ENCODE results near the gene NRXN2.
"Not testable (repeated sequence)": the region's sequence is repeated elsewhere in the genome, so short reads cannot be mapped to it uniquely, and the experiment has no call there.

The NRXN2 gene

DNA sequence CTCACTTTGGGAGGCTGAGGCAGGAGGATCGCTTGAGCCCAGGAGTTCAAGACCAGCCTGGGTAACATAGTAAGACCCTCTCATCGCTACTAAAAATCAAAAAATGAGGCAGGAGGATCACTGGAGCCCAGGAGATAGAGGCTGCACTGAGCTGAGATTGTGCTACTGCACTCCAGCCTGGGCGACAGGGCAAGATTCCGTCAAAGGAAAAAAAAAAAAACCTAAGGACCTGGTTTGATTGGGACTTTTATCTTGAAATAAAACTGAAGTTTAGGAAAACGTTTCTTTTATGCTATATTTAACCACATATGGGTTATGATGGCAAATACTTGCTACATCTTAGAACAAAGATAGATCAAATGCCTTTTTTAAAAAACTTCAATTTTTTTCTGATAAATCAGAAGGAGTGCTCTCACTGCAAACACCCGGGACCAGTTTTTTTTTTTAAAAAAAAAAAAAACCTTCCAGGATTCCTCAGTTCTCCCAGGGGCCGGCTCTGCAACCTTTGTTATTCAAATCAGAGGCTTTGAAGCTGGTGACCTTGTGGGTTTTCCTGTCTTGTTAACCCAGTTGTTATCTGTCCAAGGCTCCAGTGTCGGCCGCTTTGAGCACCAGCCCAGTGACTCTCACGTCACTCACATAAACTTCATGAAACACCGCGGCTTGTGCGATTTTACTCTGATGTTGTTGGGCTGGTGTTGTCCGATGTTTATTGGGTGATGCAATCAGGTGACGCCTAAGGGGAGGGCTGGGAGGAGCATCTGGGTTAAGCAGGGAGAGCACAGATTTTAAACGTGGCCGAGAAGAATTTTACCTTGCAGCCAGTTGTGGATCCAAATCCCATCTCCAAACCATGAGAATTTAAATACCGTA lies 156.7 kb downstream of the NRXN2 start:
- DNase-seq (ENCODE audit: low read depth, low spot score) = peak; percentile 91

DNA sequence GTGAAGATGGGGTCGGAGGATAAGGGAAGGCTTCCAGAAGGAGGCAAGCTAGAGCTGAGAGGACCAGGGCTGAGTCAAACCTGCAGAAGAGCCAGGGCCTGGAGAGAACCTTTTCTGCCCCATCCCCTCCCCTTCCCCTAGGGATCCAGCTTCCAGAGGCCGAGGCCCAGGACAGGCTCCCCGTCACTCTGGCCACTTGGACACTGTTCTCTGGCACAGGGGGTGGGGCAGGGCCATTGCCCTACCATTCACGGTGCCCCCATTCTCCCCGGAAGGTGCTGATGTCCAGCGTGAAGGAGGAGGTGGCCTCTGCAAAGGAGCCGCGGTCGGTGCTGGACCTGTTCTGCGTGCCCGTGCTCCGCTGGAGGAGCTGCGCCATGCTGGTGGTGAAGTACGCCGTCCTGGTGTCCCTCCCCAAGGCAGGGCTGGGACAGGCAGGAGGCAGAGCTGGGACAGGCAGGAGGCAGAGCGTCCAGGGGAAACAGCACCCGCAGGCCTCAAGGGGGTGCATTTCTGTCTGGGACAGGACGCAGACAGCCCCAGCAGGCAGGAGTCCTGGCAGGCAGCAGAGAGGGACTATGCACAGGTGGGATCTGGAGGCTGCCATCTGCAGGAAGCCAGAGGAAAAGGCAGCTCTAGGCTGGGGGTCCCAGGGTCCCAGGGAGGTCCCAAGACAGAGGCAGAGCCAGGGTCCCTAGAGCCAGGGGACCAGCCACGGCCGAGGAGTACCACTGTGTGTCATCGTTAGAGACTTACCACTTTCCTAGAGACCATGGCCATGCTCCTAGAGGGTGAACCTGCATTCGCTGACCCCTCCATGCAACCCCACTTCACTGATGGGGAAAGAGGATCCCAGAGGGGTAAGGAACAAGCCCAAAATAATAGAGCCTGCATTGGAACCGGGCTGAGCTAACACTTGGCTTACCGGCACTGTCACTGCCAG lies 157.8 kb downstream of the NRXN2 start:
- no peak for DNase-seq (ENCODE audit: low read depth, low spot score)

DNA sequence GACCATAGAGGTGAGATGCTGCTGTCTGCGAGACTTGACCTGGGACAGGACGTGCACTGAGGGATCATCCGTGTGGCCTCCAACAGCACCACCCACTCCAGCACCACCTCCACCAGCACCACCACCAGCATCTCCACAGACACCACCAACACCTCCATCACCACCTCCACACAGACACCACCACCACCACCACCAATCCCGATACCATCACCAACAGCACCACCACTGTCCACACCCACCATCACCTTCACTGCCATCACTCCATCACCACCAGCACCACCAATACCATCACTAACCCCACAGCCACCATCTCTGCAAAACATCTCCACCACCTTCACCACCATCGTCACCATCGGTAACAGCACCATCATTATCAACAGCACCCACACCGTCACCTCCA lies 158.6 kb downstream of the NRXN2 start:
- no peak for DNase-seq (ENCODE audit: low read depth, low spot score)

DNA sequence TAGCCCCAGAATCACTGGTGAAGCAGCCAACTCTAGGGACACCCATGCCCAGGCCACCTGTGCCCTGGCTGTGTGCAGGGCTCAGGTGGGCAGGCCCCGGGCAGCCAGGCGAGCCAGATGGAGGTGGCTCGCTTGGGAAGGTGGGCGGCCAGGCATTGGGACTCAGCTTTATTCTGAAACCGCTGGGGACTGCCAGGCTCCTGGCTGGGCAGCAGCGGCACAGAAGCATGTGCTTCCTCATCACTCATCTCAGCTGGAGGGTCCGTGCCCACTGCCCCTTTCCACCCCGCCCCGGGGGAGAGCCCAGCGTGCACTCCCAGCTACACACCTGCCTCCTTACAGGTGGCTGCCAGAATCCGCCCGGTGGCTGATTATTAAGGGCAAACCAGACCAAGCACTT lies 159.0 kb downstream of the NRXN2 start:
- no peak for DNase-seq (ENCODE audit: low read depth, low spot score)

DNA sequence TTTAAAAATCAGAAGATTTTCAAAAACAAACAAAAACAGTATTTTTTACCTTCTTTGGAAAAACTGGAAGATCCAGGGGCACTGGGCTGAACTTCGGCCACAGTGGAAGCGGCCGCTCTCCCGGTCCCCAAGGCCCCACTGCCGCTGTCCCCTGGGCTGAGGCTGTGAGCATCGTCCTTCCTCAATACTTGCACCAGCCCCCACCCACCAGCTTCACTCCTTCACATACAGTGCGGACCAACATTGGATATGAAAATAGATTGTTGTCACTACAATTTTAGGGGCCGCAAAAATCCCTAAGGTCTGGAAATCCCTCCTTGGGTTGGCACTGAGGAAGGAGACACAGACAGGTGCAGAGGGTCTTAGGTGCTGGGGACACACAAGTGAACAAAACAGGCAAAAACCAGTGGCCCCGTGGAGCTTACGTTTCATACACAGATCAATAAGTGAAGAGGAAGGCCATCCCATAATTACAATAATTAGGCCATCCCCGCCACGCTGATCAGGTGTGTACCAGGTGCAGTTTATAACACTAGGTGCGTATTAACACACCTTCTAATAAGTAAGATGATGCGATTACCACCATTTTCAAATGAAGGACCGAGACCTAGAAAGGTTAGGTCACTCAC lies 160.2 kb downstream of the NRXN2 start:
- no peak for DNase-seq (ENCODE audit: low read depth, low spot score)

DNA sequence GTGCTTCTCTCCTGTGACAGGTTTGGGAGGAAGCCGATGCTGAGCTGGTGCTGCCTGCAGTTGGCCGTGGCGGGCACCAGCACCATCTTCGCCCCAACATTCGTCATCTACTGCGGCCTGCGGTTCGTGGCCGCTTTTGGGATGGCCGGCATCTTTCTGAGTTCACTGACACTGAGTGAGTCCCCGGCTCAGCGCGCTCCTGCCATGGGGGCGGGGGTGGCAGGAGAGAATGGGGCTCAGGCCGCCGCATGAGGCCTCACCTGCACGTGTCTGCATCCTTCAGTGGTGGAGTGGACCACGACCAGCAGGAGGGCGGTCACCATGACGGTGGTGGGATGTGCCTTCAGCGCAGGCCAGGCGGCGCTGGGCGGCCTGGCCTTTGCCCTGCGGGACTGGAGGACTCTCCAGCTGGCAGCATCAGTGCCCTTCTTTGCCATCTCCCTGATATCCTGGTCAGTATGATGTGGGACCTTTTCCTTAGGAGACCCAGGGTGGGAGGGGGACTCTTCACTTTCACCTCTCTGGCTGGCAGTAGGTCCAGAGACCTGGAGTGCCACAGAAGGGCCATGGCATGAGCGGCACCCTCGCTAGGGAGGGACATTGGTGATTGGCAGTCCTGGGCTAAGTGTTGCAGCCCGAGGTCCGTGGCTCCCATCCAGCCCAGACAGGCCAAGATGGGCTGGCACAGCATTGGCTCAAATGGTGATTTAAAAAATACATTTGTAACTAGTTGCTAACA lies 160.8 kb downstream of the NRXN2 start:
- DNase-seq (ENCODE audit: low read depth, low spot score) = no peak

DNA sequence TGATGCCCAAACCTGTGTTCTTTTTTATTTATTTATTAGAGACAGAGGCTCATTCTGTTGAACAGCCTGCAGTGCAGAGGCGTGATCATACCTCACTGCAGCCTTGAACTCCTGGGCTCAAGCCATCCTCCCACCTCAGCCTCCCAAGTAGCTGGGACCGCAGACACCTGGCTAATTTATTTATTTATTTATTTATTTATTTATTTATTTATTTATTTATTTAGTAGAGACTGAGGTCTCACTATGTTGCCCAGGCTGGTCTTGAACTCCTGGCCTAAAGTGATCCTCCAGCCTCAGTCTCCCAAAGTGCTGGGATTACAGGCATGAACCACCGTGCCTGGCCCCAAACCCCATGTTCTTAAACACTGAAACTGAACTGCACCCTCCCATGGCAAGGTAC lies 161.6 kb downstream of the NRXN2 start:
- not testable (repeated sequence) for DNase-seq (ENCODE audit: low read depth, low spot score)

DNA sequence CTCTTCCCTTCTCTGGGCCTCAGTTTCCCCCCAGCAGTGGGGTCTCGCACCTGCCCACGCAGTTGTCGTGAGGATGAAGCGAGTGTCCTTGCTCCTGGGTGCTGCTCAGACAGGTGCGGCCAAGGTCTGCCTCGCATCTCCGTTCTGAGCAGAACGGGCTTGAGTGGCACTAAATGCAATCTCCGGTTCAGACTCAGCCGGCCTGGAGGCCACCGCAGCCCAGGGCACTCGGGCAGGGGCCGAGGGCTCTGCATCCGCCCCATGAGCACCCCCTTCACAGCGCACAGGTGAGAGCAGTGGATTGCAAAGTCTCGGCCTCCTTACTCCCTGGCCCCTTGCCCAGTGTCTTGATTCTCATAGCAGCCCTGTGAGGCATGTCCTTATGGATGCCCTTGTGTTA lies 162.1 kb downstream of the NRXN2 start:
- no peak for DNase-seq (ENCODE audit: low read depth, low spot score)

DNA sequence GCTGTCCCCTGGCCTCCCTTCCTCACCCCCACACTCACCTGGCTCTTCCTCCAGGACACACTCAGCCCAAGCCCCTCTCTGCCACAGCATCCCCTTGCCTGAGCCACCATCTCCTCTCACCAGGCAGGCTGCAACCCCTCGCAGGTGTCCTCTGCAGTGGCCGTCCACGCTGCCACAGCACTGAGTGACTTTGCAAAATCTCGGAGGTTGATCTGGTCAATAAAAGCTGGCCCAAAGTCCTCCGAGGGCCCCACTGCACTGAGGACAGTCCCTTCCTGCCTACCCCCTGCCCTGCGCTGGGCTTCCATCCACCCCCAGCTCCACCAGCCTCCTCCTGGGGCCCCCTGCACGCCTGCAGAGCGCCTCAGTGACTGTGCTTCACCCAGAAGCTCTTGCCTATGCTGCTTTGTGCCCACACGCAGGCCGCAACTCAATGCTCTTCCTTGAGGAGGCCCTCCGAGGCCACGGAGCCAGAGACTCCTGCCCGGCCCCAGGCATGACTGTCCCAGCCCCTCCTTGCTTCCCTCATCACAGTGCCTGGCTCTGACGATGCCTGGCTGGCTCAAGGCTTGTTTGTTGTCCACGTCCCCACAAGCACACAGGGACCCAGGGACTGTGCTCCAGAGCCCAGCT lies 162.7 kb downstream of the NRXN2 start:
- DNase-seq (ENCODE audit: low read depth, low spot score) = no peak

DNA sequence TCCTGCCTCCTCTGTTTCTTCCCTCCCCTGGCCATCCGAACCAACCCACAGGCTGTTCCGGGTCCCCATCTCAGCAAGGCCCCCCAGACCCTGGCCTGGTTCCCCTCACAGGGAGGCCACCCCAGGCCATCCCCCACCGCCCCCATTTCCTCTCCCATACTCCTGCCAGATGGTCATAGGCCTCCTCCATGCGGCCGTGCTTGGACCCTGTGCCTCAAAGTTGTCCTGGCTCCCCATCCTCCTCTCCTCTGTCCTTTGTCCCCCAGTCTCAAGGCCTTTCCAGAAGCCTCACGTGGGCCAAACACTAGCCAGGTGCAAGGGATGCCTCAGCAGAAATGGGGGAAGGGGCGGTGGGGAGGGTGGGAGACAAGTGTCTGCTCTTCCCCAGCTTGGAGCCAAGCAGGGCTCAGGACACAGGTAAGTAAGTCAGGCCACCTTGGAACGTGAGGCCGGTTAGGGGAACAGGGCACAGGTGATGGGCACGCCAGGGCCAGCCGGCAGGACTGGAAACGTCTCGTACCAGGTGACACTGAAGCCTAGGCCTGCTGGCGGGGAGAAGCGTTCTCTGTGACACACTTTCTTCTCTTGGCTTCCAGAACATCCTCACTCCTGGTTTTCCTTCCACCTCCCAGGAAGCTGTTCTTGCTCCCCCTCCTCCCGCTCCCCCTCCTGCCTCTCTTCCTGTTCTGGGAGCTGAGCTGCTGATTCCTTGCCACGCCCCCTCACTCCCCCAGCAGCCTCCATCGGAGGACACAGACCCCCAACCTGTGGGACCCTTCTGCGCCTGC lies 163.5 kb downstream of the NRXN2 start:
- DNase-seq (ENCODE audit: low read depth, low spot score) = no peak

DNA sequence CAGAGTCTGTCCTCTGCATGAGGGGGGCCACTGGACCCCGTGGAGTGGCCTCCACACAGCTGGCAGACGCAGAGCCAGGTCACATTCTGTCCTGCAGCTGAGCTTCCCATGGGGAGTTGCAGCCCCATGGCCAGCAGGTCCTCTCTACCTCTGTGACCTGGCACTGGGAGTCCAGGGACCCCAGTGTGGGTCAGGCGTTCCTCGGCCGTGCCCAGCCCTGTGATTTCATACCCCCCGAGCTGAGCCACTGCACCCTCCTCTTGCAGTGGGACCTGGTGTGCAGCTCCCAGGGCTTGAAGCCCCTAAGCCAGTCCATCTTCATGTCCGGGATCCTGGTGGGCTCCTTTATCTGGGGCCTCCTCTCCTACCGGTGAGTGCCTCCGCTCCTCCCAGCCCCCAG lies 164.1 kb downstream of the NRXN2 start:
- DNase-seq (ENCODE audit: low read depth, low spot score) = no peak

DNA sequence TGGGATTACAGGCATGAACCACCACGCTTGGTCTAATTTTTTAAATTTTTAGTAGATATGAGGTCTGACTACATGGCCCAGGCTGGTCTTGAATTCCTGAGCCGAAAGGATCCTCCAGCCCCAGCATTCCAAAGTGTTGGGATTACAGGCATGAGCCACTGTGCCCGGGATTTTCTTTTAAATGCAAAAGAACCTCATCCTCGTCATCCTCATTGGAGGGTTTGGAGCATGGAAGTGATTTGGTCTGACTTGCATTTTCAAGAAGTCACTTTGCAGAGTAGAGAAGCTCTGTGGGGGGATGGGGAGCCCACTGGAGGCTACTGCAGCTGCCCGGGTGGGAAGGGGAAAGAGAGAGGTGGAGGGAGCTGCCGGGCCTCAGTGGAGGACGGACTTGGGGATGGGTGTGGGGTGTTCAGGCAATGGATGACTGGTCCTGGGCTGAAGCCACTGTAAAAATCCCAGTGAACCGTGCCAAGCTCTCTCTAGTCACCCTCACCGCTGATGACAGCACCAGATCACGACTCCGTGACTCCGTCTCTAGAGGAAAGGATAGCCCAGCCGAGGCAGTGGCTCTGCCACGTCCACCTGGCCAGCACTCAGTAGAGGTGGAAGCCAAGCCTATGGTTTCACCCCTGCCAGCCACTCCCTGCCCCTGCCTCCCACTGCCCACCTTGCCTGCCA lies 164.8 kb downstream of the NRXN2 start:
- no peak for DNase-seq (ENCODE audit: low read depth, low spot score)

DNA sequence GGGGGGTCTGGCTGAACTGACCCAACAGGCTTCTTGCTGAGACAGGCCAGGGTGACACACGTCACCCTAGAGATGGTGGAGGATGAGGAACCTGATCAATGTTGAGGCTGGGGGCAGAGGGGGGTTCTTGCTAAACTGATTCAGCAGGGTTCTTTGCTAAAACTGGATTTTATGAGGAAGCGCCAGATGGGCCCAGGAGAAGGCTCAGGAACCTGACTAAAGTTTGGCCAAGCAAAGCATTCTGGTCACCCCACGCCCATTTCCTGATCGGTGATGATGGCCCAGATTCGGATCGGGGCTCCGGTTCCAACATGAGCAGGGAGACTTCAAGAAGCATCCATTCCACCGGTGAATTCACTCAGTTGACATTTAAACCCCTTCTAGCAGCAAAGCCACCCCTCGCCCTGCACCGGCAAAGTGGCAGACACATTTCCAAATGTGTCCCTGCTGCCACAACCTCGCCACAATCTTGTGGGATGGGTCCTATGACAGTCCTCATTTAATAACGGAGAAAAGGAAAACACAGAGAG lies 166.2 kb downstream of the NRXN2 start:
- DNase-seq (ENCODE audit: low read depth, low spot score) = no peak

All from astrocyte of the hippocampus (primary cell).